GM12891 (cell line): ENCODE measurements around the gene MED13L.

Experiments
- POLR2A ChIP-seq: IDR thresholded peaks from 2 replicates; pipeline ENCODE4 v1.6.1; 2011; ENCODE audit warnings: low read depth, low read length, control low read depth
- POLR2AphosphoS5 ChIP-seq: IDR thresholded peaks from 2 replicates; pipeline ENCODE4 v1.6.1; 2011; ENCODE audit warnings: low read depth, low read length, control low read depth
- SPI1 ChIP-seq: IDR thresholded peaks from 2 replicates; pipeline ENCODE4 v1.6.1; 2011; ENCODE audit warnings: low read depth, low read length, control low read depth
- TAF1 ChIP-seq: IDR thresholded peaks from 2 replicates; pipeline ENCODE4 v1.6.1; 2011; ENCODE audit warnings: low read depth, low read length, control low read depth

DNA sequence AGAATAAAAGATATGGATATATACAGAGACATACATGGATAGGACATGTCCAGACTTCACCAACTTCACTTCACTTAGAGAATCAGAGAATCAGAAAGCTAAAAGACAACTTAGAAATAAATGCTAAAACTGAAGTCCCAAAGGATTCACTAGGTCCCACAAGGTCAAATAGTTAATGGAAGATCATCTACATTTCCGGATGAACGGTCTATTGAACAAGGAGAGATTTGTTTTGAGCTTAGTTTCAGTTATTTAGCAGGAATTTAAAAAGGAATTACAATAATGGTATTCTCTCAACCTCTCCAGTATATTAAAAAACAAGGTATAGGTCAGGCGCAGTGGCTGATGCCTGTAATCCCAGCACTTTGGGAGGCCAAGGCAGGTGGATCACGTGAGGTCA, 187.0 kb downstream of the MED13L start:
- TF ChIP-seq POLR2A, result no peak
- no peak for TF ChIP-seq TAF1
- TF ChIP-seq SPI1, result no peak
- TF ChIP-seq POLR2AphosphoS5, result no peak
